OCI-LY7 (cell line): ENCODE data around the gene CORO2B. TPM values are rescaled to one million over a fixed set of nuclear protein-coding genes. Genes with fewer than 3 reads are reported as not detected.

Experiments
- BruUV-seq: library from RNA; stranded (reverse); fragments of 400-500 nt; replicated peaks from 2 replicates; lab custom pipeline; 2021; lab: Mats Ljungman, UMichigan
- CTCF ChIA-PET: fragments of 300-600 bp; sonication (Branson Sonifier 250); formaldehyde crosslinking; loops from one replicate; lab custom pipeline; 2022; ENCODE audit warnings: antibody characterized with exemption; ENCODE audit not compliant: unreplicated experiment; lab: Charles Lee
- POLR2A ChIA-PET: fragments of 300-600 bp; sonication (Branson Sonifier 250); formaldehyde crosslinking; loops from one replicate; lab custom pipeline; 2022; ENCODE audit warnings: antibody characterized with exemption; lab: Charles Lee
- DNase-seq: peaks from one replicate; pipeline ENCODE4 v3.0.0-alpha.2; 2015; ENCODE audit warnings: low spot score
- H2AFZ ChIP-seq: fragments of 200-600 bp; sonication (generic), shearing (Covaris generic); 2 replicates; pipeline ENCODE4 v1.6.1; 2014; ENCODE audit warnings: mild to moderate bottlenecking, antibody characterized with exemption, low read length, moderate library complexity
- H3K27ac ChIP-seq: fragments of 200-600 bp; sonication (generic); 2 replicates; pipeline ENCODE4 v1.5.1; 2014; ENCODE audit warnings: mixed run types, low read depth, mild to moderate bottlenecking, moderate library complexity, low read length, inconsistent platforms; ENCODE audit not compliant: poor library complexity, severe bottlenecking
- H3K36me3 ChIP-seq: fragments of 200-600 bp; sonication (generic); 2 replicates; pipeline ENCODE4 v1.6.1; 2014; ENCODE audit warnings: mild to moderate bottlenecking, antibody characterized with exemption, low read length, moderate library complexity, mixed read lengths; ENCODE audit not compliant: insufficient read depth
- H3K4me1 ChIP-seq: fragments of 200-600 bp; sonication (generic); 2 replicates; pipeline ENCODE4 v1.5.1; 2014; ENCODE audit warnings: mild to moderate bottlenecking, low read length; ENCODE audit not compliant: insufficient read depth, poor library complexity, severe bottlenecking
- H3K4me2 ChIP-seq: fragments of 200-600 bp; sonication (generic); 2 replicates; pipeline ENCODE4 v1.6.1; 2014; ENCODE audit warnings: mild to moderate bottlenecking, low read length
- H3K4me3 ChIP-seq: fragments of 200-600 bp; sonication (generic); 2 replicates; pipeline ENCODE4 v1.5.1; 2014; ENCODE audit warnings: mild to moderate bottlenecking, low read depth, low read length; ENCODE audit not compliant: poor library complexity, severe bottlenecking
- H3K79me2 ChIP-seq: fragments of 200-600 bp; sonication (generic); 2 replicates; pipeline ENCODE4 v1.6.1; 2016; ENCODE audit warnings: low read depth, mild to moderate bottlenecking, low read length, moderate library complexity, mixed read lengths; ENCODE audit not compliant: insufficient read depth
- H3K9me2 ChIP-seq: fragments of 200-600 bp; sonication (generic); 2 replicates; pipeline ENCODE4 v1.6.1; 2016; ENCODE audit warnings: mild to moderate bottlenecking, low read length, mixed read lengths; ENCODE audit not compliant: insufficient read depth
- H3K9me3 ChIP-seq: fragments of 200-600 bp; sonication (generic); 2 replicates; pipeline ENCODE4 v1.6.1; 2014; ENCODE audit warnings: mild to moderate bottlenecking, mixed run types, low read length, mixed read lengths
- H4K20me1 ChIP-seq: fragments of 200-600 bp; sonication (generic); 2 replicates; pipeline ENCODE4 v1.6.1; 2014; ENCODE audit warnings: mild to moderate bottlenecking, antibody characterized with exemption, low read length, moderate library complexity, mixed read lengths; ENCODE audit not compliant: insufficient read depth
- EZH2phosphoT487 ChIP-seq: fragments of 200-600 bp; sonication (generic); IDR thresholded peaks from 2 replicates; pipeline ENCODE4 v1.6.1; 2018; ENCODE audit warnings: low read depth, borderline replicate concordance, mild to moderate bottlenecking, mixed run types, antibody characterized with exemption, low read length, moderate library complexity, mixed read lengths
- intact Hi-C: fragments of 100-400 bp; cut with micrococcal nuclease; formaldehyde crosslinking; loops from one replicate; pipeline ENCODE4 v1.10.0; 2022; ENCODE audit not compliant: unreplicated experiment
- total RNA-seq, 2 experiments: library from RNA; depleted of rRNA in 1 of 2; stranded (reverse); fragments of >200 nt in 1 of 2; shearing (Covaris generic) in 1 of 2; gene quantifications; 2 replicates each; pipeline ENCODE4 v1.2.3, GENCODE V29; 2014 to 2022
- TF ChIP-seq, protein P1 (sequence below): fragments of 200-600 bp; sonication (generic); conservative IDR thresholded peaks from 2 replicates; pipeline ENCODE4 v1.5.1; 2014; ENCODE audit warnings: mild to moderate bottlenecking, antibody characterized with exemption, low read length, moderate library complexity, mixed read lengths

CORO2B gene
- total RNA-seq, 2 experiments from 2014 or later = 7.4 to 12.5 TPM

DNA sequence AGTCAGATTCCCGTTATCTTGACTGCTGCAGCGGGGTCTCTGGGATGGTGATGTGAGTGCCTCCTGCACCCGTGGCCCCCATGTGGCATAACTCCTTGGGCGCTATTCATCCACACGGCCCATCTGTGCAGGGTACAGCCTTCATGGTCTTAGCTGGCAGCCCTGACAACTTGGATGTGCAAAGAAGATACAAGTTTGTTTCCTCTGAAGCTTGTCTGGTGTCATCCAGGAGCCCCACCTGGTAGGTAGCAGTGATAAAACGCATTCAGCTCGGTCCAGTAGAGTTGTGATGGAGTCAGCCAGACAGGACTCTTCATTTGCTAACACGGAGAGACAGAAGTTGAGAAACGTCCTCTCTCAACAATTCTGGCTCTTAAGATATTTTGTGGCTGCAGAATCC, 53.3 kb downstream of the CORO2B start:
- intact Hi-C loops = loop anchor here (5.0 kb wide), 1 partner anchor 190 kb away; the partner anchor contains the start of gene ANP32A
- Histone ChIP-seq H3K27ac (peak overlapping the region; percentile 97), H4K20me1 (no peaks in the 10 kb centered on the region), H3K4me2 (peak overlapping the region; percentile 84), H3K4me1 (peaks cover 97% of the 10 kb centered on the region), H3K79me2 (peaks cover 49% of the 10 kb centered on the region; the same call in 1 of the 2 replicates), H3K9me3 (no peaks in the 10 kb centered on the region), H3K36me3 (no peaks in the 10 kb centered on the region), H3K9me2 (no peaks in the 10 kb centered on the region), H3K4me3 (peak overlapping the region; percentile 54), H2AFZ (no peak overlapping the region)
- POLR2A ChIA-PET = interaction anchor here (1.1 to 2.0 kb wide), 9 partner anchors 10 to 221 kb away, joined by 3 to 10 read pairs (median 5); no protein-coding TSS in a partner anchor
- no TSS peak for BruUV-seq
- TF ChIP-seq, protein P1, sequence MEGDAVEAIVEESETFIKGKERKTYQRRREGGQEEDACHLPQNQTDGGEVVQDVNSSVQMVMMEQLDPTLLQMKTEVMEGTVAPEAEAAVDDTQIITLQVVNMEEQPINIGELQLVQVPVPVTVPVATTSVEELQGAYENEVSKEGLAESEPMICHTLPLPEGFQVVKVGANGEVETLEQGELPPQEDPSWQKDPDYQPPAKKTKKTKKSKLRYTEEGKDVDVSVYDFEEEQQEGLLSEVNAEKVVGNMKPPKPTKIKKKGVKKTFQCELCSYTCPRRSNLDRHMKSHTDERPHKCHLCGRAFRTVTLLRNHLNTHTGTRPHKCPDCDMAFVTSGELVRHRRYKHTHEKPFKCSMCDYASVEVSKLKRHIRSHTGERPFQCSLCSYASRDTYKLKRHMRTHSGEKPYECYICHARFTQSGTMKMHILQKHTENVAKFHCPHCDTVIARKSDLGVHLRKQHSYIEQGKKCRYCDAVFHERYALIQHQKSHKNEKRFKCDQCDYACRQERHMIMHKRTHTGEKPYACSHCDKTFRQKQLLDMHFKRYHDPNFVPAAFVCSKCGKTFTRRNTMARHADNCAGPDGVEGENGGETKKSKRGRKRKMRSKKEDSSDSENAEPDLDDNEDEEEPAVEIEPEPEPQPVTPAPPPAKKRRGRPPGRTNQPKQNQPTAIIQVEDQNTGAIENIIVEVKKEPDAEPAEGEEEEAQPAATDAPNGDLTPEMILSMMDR = no peak
- TF ChIP-seq EZH2phosphoT487 = no peak
- DNase-seq = peak; percentile 65
- CTCF ChIA-PET = interaction anchor here (0.9 to 3.8 kb wide), 7 partner anchors 10 to 82 kb away, joined by 3 to 29 read pairs (median 4); no protein-coding TSS in a partner anchor

DNA sequence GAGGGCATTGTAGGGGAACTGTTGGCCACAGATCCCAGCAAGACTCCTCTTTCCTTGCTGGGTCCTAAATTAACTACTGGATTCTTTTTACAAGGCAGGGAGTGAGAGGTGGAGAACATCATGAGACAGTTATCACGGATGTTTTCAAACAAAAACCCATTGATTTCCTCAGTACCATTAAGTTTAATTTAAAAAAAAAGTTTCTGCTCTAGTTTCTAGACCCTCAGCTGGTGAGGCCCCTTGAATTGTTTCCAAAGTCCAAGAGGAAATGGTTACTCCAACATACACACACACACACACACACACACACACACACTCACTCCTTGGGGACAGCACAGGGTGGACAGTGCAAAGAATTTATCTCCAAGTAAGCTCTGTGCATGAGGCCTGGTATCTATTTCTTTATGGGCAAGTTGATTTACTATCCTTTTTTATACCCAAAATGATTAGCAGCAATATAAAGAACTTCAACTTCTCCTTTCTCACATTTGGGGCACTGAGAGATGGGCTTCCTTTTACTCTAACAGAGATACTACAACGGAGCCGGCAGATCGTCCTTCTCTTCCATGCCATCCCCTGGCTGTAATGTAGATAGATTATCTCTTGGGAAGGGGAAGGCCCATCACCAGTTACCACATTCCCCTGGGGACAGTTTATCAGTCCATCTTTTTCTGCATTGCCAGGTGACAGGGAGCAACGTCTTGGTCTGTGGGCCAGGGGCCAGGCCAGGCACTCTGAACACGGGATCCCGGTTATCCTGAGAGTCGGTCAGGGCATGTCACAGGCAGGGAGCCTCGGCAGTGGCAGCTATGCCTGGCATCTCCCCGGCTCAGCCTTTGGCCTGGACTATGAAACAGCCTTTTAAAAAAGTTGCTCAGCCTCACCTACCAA, 54.7 kb downstream of the CORO2B start:
- POLR2A ChIA-PET = interaction anchor here (0.5 to 2.0 kb wide), 9 partner anchors 10 to 69 kb away, joined by 3 to 7 read pairs (median 3); no protein-coding TSS in a partner anchor
- CTCF ChIA-PET = interaction anchor here (0.5 to 3.8 kb wide), 5 partner anchors 13 to 80 kb away, joined by 3 to 29 read pairs (median 6); no protein-coding TSS in a partner anchor
- Histone ChIP-seq H3K27ac (peak overlapping the region; percentile 97), H4K20me1 (no peaks in the 10 kb centered on the region), H3K79me2 (peaks cover 39% of the 10 kb centered on the region; the same call in 1 of the 2 replicates), H2AFZ (no peak overlapping the region), H3K4me3 (peak overlapping the region; percentile 54), H3K9me3 (no peaks in the 10 kb centered on the region), H3K4me2 (peak overlapping the region; percentile 84), H3K36me3 (no peaks in the 10 kb centered on the region), H3K4me1 (peaks cover 97% of the 10 kb centered on the region), H3K9me2 (no peaks in the 10 kb centered on the region)
- TF ChIP-seq, protein P1 = no peak
- no peak for TF ChIP-seq EZH2phosphoT487
- DNase-seq = peak; percentile 60
- BruUV-seq = no TSS peak
- intact Hi-C loops = loop anchor here (2.0 to 5.0 kb wide), 2 partner anchors 189 to 211 kb away; partner anchors contain the start of gene ANP32A
